ENCODE data around the gene SEH1L.
A peak's percentile ranks its signal among the peaks of the same experiment; 100 is the strongest.
"Not testable (repeated sequence)": the region's sequence is repeated elsewhere in the genome, so short reads cannot be mapped to it uniquely, and the experiment has no call there.

The SEH1L gene

GRCh38 chr18:12939162-12939561 is 8.6 kb upstream of the SEH1L start:
- DNase-seq (ENCODE audit: extremely low read depth in 1 of 2, low read depth in 1 of 2) = no peak

- no peak for DNase-seq (ENCODE audit: extremely low read depth in 1 of 2, low read depth in 1 of 2)
These were observed 4.6 kb upstream of the SEH1L start for GRCh38 chr18:12943215-12943614.

GRCh38 chr18:12944709-12945108 is 3.1 kb upstream of the SEH1L start:
- no peak for DNase-seq (ENCODE audit: extremely low read depth in 1 of 2, low read depth in 1 of 2)

- no peak for DNase-seq (ENCODE audit: extremely low read depth in 1 of 2, low read depth in 1 of 2)
These were observed 1.1 kb upstream of the SEH1L start for GRCh38 chr18:12946549-12947284.

GRCh38 chr18:12948050-12948804 is 416 bp downstream of the SEH1L start:
- DNase-seq (ENCODE audit: extremely low read depth in 1 of 2, low read depth in 1 of 2) = peak; percentile 98 to 99

GRCh38 chr18:12958478-12958877 is 10.7 kb downstream of the SEH1L start:
- DNase-seq (ENCODE audit: extremely low read depth in 1 of 2, low read depth in 1 of 2) = no peak

- DNase-seq (ENCODE audit: extremely low read depth in 1 of 2, low read depth in 1 of 2) = no peak
These were observed 12.6 kb downstream of the SEH1L start for GRCh38 chr18:12960395-12960794.

- DNase-seq (ENCODE audit: extremely low read depth in 1 of 2, low read depth in 1 of 2) = no peak
These were observed 13.1 kb downstream of the SEH1L start for GRCh38 chr18:12960853-12961397.

- DNase-seq (ENCODE audit: extremely low read depth in 1 of 2, low read depth in 1 of 2) = no peak
These were observed 15.3 kb downstream of the SEH1L start for GRCh38 chr18:12963069-12963468.

GRCh38 chr18:12968115-12968514 is 20.3 kb downstream of the SEH1L start:
- DNase-seq (ENCODE audit: extremely low read depth in 1 of 2, low read depth in 1 of 2) = no peak

GRCh38 chr18:12968619-12969018 is 20.8 kb downstream of the SEH1L start:
- DNase-seq (ENCODE audit: extremely low read depth in 1 of 2, low read depth in 1 of 2) = no peak

GRCh38 chr18:12973562-12974213 is 25.9 kb downstream of the SEH1L start:
- no peak for DNase-seq (ENCODE audit: extremely low read depth in 1 of 2, low read depth in 1 of 2)

GRCh38 chr18:12975488-12975887 is 27.7 kb downstream of the SEH1L start:
- no peak for DNase-seq (ENCODE audit: extremely low read depth in 1 of 2, low read depth in 1 of 2)

GRCh38 chr18:12976305-12976704 is 28.5 kb downstream of the SEH1L start:
- DNase-seq (ENCODE audit: extremely low read depth in 1 of 2, low read depth in 1 of 2) = no peak

GRCh38 chr18:12980065-12980464 is 32.3 kb downstream of the SEH1L start:
- not testable (repeated sequence) for DNase-seq (ENCODE audit: extremely low read depth in 1 of 2, low read depth in 1 of 2)

GRCh38 chr18:12989397-12990122 is 41.7 kb downstream of the SEH1L start:
- no peak for DNase-seq (ENCODE audit: extremely low read depth in 1 of 2, low read depth in 1 of 2)

- peak; percentile 24 to 47 for DNase-seq (ENCODE audit: extremely low read depth in 1 of 2, low read depth in 1 of 2)
These were observed 42.3 kb downstream of the SEH1L start for GRCh38 chr18:12990123-12990475.

- no peak for DNase-seq (ENCODE audit: extremely low read depth in 1 of 2, low read depth in 1 of 2)
These were observed 42.8 kb downstream of the SEH1L start for GRCh38 chr18:12990641-12990966.

GRCh38 chr18:12990967-12991820 is 43.4 kb downstream of the SEH1L start, which contains the start of gene CEP192:
Gene CEP192 (plus strand): TSS chr18:12991362. CDS start chr18:12999425, 8,063 bp downstream.
- peak; percentile 95 for DNase-seq (ENCODE audit: extremely low read depth in 1 of 2, low read depth in 1 of 2)

GRCh38 chr18:12991821-12992179 is 44.0 kb downstream of the SEH1L start:
- DNase-seq (ENCODE audit: extremely low read depth in 1 of 2, low read depth in 1 of 2) = no peak
